Transverse colon (tissue), 4 donors: ENCODE data around the gene FOCAD.

Source experiments
- EP300 ChIP-seq: sonication (generic); formaldehyde crosslinking; IDR thresholded peaks from one replicate; pipeline ENCODE4 v1.6.1; 2017; ENCODE audit warnings: antibody characterized with exemption, low read depth
- POLR2AphosphoS5 ChIP-seq, 3 donors: sonication (generic); formaldehyde crosslinking; IDR thresholded peaks; one replicate each; pipeline ENCODE4 v1.6.1; 2016; ENCODE audit warnings: antibody characterized with exemption in 3 of 3
- TF ChIP-seq, protein P1 (sequence below), 5 experiments: fragments of 200-600 bp in 3 of 5; fragments of 450-650 bp in 2 of 5; sonication (generic) in 3 of 5; IDR thresholded peaks; 1 replicate in 2 of 5; 2 replicates in 3 of 5; pipeline ENCODE4 v1.5.1; 2016 to 2017; ENCODE audit warnings: antibody characterized with exemption in 5 of 5, inconsistent platforms in 3 of 5, mild to moderate bottlenecking in 2 of 5, moderate library complexity in 1 of 5

DNA sequence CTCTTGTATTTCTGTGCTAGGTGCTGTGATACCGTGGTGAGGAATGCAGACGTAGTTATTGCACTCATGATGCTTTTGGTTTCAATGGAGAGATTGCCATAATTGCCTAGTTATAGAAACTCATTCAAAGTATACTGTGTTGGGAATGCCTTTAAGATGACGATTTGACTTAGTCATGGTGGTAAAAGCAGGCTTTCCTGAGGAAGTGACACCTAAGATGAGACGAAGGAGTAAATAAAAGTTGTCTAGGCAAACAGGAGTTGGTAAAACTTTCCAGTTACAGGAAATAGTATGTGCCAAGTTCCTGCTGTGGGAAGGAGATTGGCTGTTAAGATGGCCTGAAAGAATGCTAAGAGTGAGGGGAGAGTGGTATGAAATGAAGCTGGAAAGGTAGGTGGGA, 48.1 kb downstream of the FOCAD start:
- TF ChIP-seq EP300 (no peak), POLR2AphosphoS5 (IDR thresholded peaks at IDR 0.05) (no peak)
- TF ChIP-seq, protein P1, sequence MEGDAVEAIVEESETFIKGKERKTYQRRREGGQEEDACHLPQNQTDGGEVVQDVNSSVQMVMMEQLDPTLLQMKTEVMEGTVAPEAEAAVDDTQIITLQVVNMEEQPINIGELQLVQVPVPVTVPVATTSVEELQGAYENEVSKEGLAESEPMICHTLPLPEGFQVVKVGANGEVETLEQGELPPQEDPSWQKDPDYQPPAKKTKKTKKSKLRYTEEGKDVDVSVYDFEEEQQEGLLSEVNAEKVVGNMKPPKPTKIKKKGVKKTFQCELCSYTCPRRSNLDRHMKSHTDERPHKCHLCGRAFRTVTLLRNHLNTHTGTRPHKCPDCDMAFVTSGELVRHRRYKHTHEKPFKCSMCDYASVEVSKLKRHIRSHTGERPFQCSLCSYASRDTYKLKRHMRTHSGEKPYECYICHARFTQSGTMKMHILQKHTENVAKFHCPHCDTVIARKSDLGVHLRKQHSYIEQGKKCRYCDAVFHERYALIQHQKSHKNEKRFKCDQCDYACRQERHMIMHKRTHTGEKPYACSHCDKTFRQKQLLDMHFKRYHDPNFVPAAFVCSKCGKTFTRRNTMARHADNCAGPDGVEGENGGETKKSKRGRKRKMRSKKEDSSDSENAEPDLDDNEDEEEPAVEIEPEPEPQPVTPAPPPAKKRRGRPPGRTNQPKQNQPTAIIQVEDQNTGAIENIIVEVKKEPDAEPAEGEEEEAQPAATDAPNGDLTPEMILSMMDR (IDR thresholded peaks at IDR 0.05), result no peak
